SK-N-MC (cell line): ENCODE results near the gene IDI2.

ENCODE experiments used
- DNase-seq: peaks from one replicate; pipeline ENCODE4 v3.0.0-alpha.2; 2011; ENCODE audit warnings: low read depth, low spot score
- H3K27ac ChIP-seq: fragments of 200-600 bp; sonication (generic); 2 replicates; pipeline ENCODE4 v1.5.1; 2016; ENCODE audit warnings: mixed run types
- H3K36me3 ChIP-seq: fragments of 200-600 bp; sonication (generic); 2 replicates; pipeline ENCODE4 v1.6.1; 2017; ENCODE audit warnings: antibody characterized with exemption, low read length, mixed read lengths; ENCODE audit not compliant: insufficient read depth
- H3K4me3 ChIP-seq: fragments of 200-600 bp; sonication (generic); 2 replicates; pipeline ENCODE4 v1.5.1; 2016
- H3K9ac ChIP-seq: fragments of 200-600 bp; sonication (generic); 2 replicates; pipeline ENCODE4 v1.8.0; 2017; ENCODE audit warnings: mixed run types, mixed read lengths; ENCODE audit not compliant: insufficient read length
- H3K9me3 ChIP-seq: fragments of 200-600 bp; sonication (generic); 2 replicates; pipeline ENCODE4 v1.6.1; 2017; ENCODE audit warnings: low read depth, mild to moderate bottlenecking, antibody characterized with exemption, low read length, moderate library complexity, mixed read lengths
- EZH2 ChIP-seq: fragments of 200-600 bp; sonication (generic); IDR thresholded peaks from one replicate; pipeline ENCODE4 v1.6.1; 2017; ENCODE audit warnings: antibody characterized with exemption
- FOXP2 ChIP-seq: optimal IDR thresholded peaks from 2 replicates; pipeline ENCODE3; 2011; ENCODE audit warnings: mild to moderate bottlenecking, moderate library complexity; ENCODE audit not compliant: insufficient read depth; ENCODE audit errors: extremely low read length, control extremely low read depth
- POLR2AphosphoS5 ChIP-seq: IDR thresholded peaks from 2 replicates; pipeline ENCODE4 v1.6.1; 2012; ENCODE audit warnings: mild to moderate bottlenecking, low read depth, low read length, borderline replicate concordance

IDI2 gene

GRCh38 chr10:986137-986825 is 39.4 kb downstream of the IDI2 start:
- peaks cover 13% of the 10 kb centered on the region for H3K36me3 ChIP-seq
- DNase-seq, result no peak
- no peaks in the 10 kb centered on the region for H3K9me3 ChIP-seq
- H3K9ac ChIP-seq, result no peak overlapping the region
- TF ChIP-seq FOXP2 (no peak), POLR2AphosphoS5 (no peak), EZH2 (no peak)
- H3K27ac ChIP-seq, result no peak overlapping the region
- no peak overlapping the region for H3K4me3 ChIP-seq

DNA sequence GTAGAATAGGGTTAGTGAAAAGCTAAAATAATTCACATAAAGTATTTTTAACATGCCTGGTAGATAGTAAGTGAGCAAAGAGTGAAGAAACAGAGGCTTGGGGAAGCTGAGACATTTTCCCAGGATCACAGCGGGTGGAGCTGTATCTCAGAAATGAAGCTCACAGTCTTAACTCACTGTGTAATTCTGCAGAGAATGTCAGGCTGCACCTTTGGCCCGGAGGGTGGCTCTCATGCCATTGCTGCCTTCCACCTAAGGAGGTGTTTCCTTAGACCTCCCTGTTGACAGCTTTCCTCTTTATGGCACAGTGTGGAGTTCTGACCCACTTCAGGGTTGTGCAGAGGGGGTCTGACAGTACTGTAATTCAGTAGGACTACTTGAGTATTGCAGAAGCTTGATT is 40.3 kb downstream of the IDI2 start:
- Histone ChIP-seq H3K27ac (no peak overlapping the region), H3K9me3 (no peaks in the 10 kb centered on the region), H3K4me3 (no peak overlapping the region), H3K9ac (no peak overlapping the region), H3K36me3 (peaks cover 7% of the 10 kb centered on the region; the same call in 1 of the 2 replicates)
- no peak for DNase-seq
- no peak for TF ChIP-seq FOXP2
- no peak for TF ChIP-seq POLR2AphosphoS5
- no peak for TF ChIP-seq EZH2

- no peak for DNase-seq
- Histone ChIP-seq H3K9me3 (no peaks in the 10 kb centered on the region), H3K4me3 (no peak overlapping the region), H3K27ac (no peak overlapping the region), H3K36me3 (no peaks in the 10 kb centered on the region), H3K9ac (no peak overlapping the region)
- TF ChIP-seq POLR2AphosphoS5, result no peak
- no peak for TF ChIP-seq EZH2
- no peak for TF ChIP-seq FOXP2
Observed at GRCh38 chr10:983971-984655, 41.5 kb downstream of the IDI2 start.

DNA sequence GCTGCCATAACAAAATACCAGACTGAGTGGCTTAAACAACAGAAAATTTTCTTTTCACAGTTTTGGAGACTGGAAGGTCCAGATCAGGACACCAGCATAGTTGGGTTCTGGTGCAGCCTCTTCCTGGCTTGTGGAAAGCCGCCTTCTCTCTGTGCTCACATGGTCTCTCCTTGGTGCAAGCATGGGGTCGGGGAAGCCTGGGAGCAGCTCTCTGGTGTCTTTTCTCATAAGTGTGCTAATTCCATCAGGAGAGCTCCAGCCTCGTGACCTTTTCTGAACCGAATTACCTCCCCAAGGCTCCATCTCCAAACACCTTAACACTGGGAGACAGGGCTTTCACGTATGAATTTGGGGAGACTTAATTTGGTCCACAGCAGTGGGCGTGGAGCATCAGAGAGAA is 42.3 kb downstream of the IDI2 start:
- no peak for TF ChIP-seq POLR2AphosphoS5
- no peak for TF ChIP-seq EZH2
- no peaks in the 10 kb centered on the region for H3K9me3 ChIP-seq
- no peak for DNase-seq
- H3K27ac ChIP-seq, result no peak overlapping the region
- no peaks in the 10 kb centered on the region for H3K36me3 ChIP-seq
- no peak overlapping the region for H3K4me3 ChIP-seq
- H3K9ac ChIP-seq, result no peak overlapping the region

DNA sequence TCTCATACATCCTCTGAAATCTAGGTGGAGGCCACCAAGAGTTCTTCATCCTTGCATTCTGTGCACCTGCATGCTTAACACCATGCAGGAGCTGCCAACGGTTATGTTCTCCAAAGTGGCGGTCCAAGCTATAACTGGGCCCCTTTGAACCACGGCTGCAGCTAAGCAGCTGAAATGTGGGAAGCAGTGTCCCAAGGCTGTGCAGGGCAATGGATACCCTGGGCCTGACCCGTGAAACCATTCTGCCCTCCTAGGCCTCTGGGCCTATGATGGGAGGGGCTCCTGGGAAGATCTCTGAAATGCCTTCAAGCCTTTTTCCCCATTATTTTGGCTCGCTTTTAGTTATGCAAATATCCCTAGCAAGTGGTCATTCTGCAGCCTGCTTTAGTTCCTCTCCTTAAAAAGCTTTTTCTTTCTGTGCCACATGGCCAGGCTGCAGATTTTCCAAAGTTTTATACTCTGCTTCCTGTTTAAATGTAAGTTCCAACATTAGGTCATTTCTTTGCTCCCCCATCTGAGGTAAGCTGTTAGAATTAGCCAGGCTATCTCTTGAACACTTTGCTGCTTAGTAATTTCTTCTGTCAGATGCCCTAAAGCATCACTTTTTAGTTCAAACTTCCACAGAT is 45.1 kb downstream of the IDI2 start:
- Histone ChIP-seq H3K27ac (no peak overlapping the region), H3K4me3 (no peak overlapping the region), H3K36me3 (no peaks in the 10 kb centered on the region), H3K9ac (no peak overlapping the region), H3K9me3 (no peaks in the 10 kb centered on the region)
- TF ChIP-seq POLR2AphosphoS5 (no peak), EZH2 (no peak), FOXP2 (no peak)
- no peak for DNase-seq

- Histone ChIP-seq H3K27ac (no peak overlapping the region), H3K9me3 (no peaks in the 10 kb centered on the region), H3K4me3 (no peak overlapping the region), H3K9ac (no peak overlapping the region), H3K36me3 (no peaks in the 10 kb centered on the region)
- no peak for DNase-seq
- TF ChIP-seq POLR2AphosphoS5, result no peak
- no peak for TF ChIP-seq EZH2
- no peak for TF ChIP-seq FOXP2
Observed at GRCh38 chr10:978826-979421, 46.7 kb downstream of the IDI2 start.

DNA sequence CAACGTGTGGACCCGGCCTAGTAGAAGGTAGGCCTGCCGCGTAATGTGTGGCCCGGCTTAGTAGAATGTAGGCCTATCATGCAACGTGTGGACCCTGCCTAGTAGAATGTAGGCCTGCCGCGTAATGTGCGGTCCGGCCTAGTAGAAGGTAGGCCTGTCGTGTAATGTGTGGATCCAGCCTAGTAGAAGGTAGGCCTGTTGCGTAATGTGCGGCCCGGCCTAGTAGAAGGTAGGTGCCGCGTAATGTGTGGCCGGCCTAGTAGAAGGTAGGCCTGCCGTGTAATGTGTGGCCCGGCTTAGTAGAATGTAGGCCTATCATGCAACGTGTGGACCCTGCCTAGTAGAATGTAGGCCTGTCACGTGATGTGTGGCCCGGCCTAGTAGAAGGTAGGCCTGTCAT is 49.3 kb downstream of the IDI2 start:
- Histone ChIP-seq H3K9me3 (no peaks in the 10 kb centered on the region), H3K9ac (no peak overlapping the region)

DNA sequence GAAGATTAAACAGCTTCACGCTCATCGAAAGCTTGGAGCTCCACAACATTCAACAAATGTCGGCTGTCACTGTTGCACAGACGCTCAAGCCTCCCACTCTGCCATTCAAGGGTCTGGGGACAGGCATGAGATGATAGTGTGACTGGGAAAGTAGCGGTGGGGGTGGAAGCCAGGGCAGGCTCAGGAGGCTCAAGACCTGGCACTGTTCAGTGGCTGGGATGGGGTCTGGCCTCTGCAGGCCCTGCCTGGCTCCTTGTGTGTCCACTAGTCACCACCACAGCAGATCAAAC is 50.9 kb downstream of the IDI2 start:
- Histone ChIP-seq H3K36me3 (no peaks in the 10 kb centered on the region), H3K4me3 (no peak overlapping the region), H3K9ac (no peak overlapping the region), H3K27ac (no peak overlapping the region), H3K9me3 (no peaks in the 10 kb centered on the region)
- TF ChIP-seq FOXP2, result no peak
- TF ChIP-seq EZH2, result no peak
- no peak for TF ChIP-seq POLR2AphosphoS5
- no peak for DNase-seq

More for the DNA sequence above, 49.3 kb downstream of the IDI2 start:
- Histone ChIP-seq H3K4me3 (no peak overlapping the region), H3K36me3 (no peaks in the 10 kb centered on the region), H3K27ac (no peak overlapping the region)
- no peak for TF ChIP-seq POLR2AphosphoS5
- no peak for TF ChIP-seq FOXP2
- TF ChIP-seq EZH2, result no peak
- DNase-seq, result no peak
